HL-60 (cell line): Measurements from ENCODE around the gene SLC17A8.

Experiments
- DNase-seq, 2 experiments: peaks; one replicate each; pipeline ENCODE4 v3.0.0-alpha.2; 2010 to 2020; ENCODE audit warnings: low read depth in 1 of 2, low spot score in 1 of 2
- H3K27ac ChIP-seq: fragments of 250-450 bp; sonication (Bioruptor Pico); replicated peaks from 2 replicates; pipeline ENCODE4 v1.5.1; 2020; ENCODE audit warnings: mild to moderate bottlenecking, moderate library complexity
- H3K27me3 ChIP-seq: fragments of 250-450 bp; sonication (Bioruptor Pico); 2 replicates; pipeline ENCODE4 v1.5.1; 2021; ENCODE audit warnings: mild to moderate bottlenecking, moderate library complexity; ENCODE audit not compliant: insufficient read depth, poor library complexity, severe bottlenecking
- H3K4me3 ChIP-seq: replicated peaks from 2 replicates; pipeline ENCODE4 v1.5.1; 2011; ENCODE audit warnings: mild to moderate bottlenecking, control low read depth, low read length; ENCODE audit not compliant: insufficient read depth
- CTCF ChIP-seq: IDR thresholded peaks from one replicate; pipeline ENCODE4 v1.5.1; 2011; ENCODE audit warnings: low read length, control low read depth, inconsistent platforms; ENCODE audit not compliant: insufficient read depth
- GABPA ChIP-seq: IDR thresholded peaks from 2 replicates; pipeline ENCODE4 v1.6.1; 2012; ENCODE audit warnings: low read depth
- POLR2AphosphoS5 ChIP-seq: IDR thresholded peaks from 2 replicates; pipeline ENCODE4 v1.6.1; 2012; ENCODE audit warnings: low read depth
- REST ChIP-seq: IDR thresholded peaks from 2 replicates; pipeline ENCODE4 v1.6.1; 2012; ENCODE audit warnings: low read depth; ENCODE audit not compliant: insufficient replicate concordance
- SPI1 ChIP-seq: IDR thresholded peaks from 2 replicates; pipeline ENCODE4 v1.6.1; 2012; ENCODE audit warnings: low read depth, mild to moderate bottlenecking, borderline replicate concordance

SLC17A8 gene

GRCh38 chr12:100413001-100413400 lies 56.1 kb downstream of the SLC17A8 start:
- Histone ChIP-seq H3K27ac (no peak overlapping the region), H3K27me3 (peaks cover 5% of the 10 kb centered on the region), H3K4me3 (no peak overlapping the region)
- no peak for DNase-seq
- TF ChIP-seq SPI1 = no peak
- TF ChIP-seq POLR2AphosphoS5 = no peak
- no peak for TF ChIP-seq GABPA
- no peak for TF ChIP-seq CTCF
- no peak for TF ChIP-seq REST

GRCh38 chr12:100414739-100415138 lies 57.9 kb downstream of the SLC17A8 start:
- Histone ChIP-seq H3K27ac (no peak overlapping the region), H3K4me3 (no peak overlapping the region), H3K27me3 (peaks cover 4% of the 10 kb centered on the region)
- no peak for TF ChIP-seq SPI1
- DNase-seq = no peak

GRCh38 chr12:100422646-100423045 lies 65.8 kb downstream of the SLC17A8 start:
- Histone ChIP-seq H3K4me3 (no peak overlapping the region), H3K27me3 (no peaks in the 10 kb centered on the region), H3K27ac (no peak overlapping the region)
- TF ChIP-seq SPI1 = no peak
- no peak for TF ChIP-seq POLR2AphosphoS5
- TF ChIP-seq CTCF = no peak
- TF ChIP-seq GABPA = no peak
- no peak for TF ChIP-seq REST
- no peak for DNase-seq

- no peak for DNase-seq
- Histone ChIP-seq H3K27ac (no peak overlapping the region), H3K27me3 (no peaks in the 10 kb centered on the region), H3K4me3 (no peak overlapping the region)
- TF ChIP-seq CTCF (no peak), GABPA (no peak), SPI1 (no peak), POLR2AphosphoS5 (no peak), REST (no peak)
These were observed 69.3 kb downstream of the SLC17A8 start for GRCh38 chr12:100426145-100426544.
